K562 (cell line): ENCODE data around the gene SELPLG. TPM values are rescaled to one million over a fixed set of nuclear protein-coding genes. Genes with fewer than 3 reads are reported as not detected.
A peak's percentile ranks its signal among the peaks of the same experiment; 100 is the strongest.

Experiments used
- ATAC-seq: fragments of 200-7000 bp; cut with Tn5 transposase; 3 replicates; pipeline ENCODE4 v1.9.1; 2020; ENCODE audit warnings: moderate library complexity
- BruUV-seq: library from RNA; stranded (reverse); fragments of 400-500 nt; replicated peaks from 2 replicates; lab custom pipeline; 2021; lab: Mats Ljungman, UMichigan
- CTCF ChIA-PET: fragments of 300-600 bp; formaldehyde crosslinking; extraction: SDS; loops from one replicate; lab custom pipeline; 2021; ENCODE audit warnings: low intra/inter-chr PET ratio; lab: Yijun Ruan, JAX
- POLR2A ChIA-PET: fragments of 300-600, 350-650 bp; sonication (Branson Sonifier 250); formaldehyde crosslinking; extraction: SDS; loops from one replicate; lab custom pipeline; 2021; ENCODE audit warnings: antibody characterized with exemption, inconsistent platforms; lab: Yijun Ruan, JAX
- DNase-seq, 4 experiments: peaks; one replicate each; pipeline versions ENCODE4 v3.0.0 to v3.0.0-alpha.2; 2011 to 2018; ENCODE audit warnings: low spot score in 3 of 4, mixed read lengths in 3 of 4; ENCODE audit errors: extremely low read depth in 1 of 4
- FAIRE-seq: peaks from 2 replicates; lab custom pipeline; 2011; peaks lifted over from hg19 to GRCh38; lab: Jason Lieb, UNC
- H2AFZ ChIP-seq: 2 replicates; pipeline ENCODE4 v1.6.0; 2011; ENCODE audit warnings: low read depth, low read length, control low read depth, inconsistent platforms
- H3K27ac ChIP-seq: fragments of 200-600 bp; 3 replicates; pipeline ENCODE4 v1.8.0; 2011; ENCODE audit warnings: low read depth, mild to moderate bottlenecking, control low read depth, inconsistent platforms, low read length, moderate library complexity, mixed read lengths; ENCODE audit errors: extremely low read depth
- H3K27me3 ChIP-seq, 2 experiments: fragments of 300-600 bp in 1 of 2; 2 replicates in 1 of 2; 3 replicates in 1 of 2; pipeline versions ENCODE4 v1.6.0 to v1.8.0; 2011; ENCODE audit warnings: inconsistent platforms in 2 of 2, low read length in 2 of 2, mild to moderate bottlenecking in 1 of 2, mixed read lengths in 1 of 2, moderate library complexity in 1 of 2; ENCODE audit not compliant: control insufficient read depth in 2 of 2, insufficient read depth in 2 of 2
- H3K36me3 ChIP-seq: fragments of 300-600 bp; 3 replicates; pipeline ENCODE4 v1.8.0; 2011; ENCODE audit warnings: mild to moderate bottlenecking, low read length, inconsistent platforms; ENCODE audit not compliant: control insufficient read depth, insufficient read depth
- H3K4me1 ChIP-seq, 2 experiments: fragments of 200-600 bp in 1 of 2; replicated peaks in 1 of 2; 2 replicates in 1 of 2; 3 replicates in 1 of 2; pipeline versions ENCODE4 v1.5.1 to v1.8.0; 2011; ENCODE audit warnings: inconsistent platforms in 2 of 2, low read length in 2 of 2, mild to moderate bottlenecking in 1 of 2, mixed read lengths in 1 of 2, moderate library complexity in 1 of 2; ENCODE audit not compliant: control insufficient read depth in 2 of 2, insufficient read depth in 2 of 2
- H3K4me2 ChIP-seq: 2 replicates; pipeline ENCODE4 v1.6.1; 2011; ENCODE audit warnings: low read length, control low read depth, inconsistent platforms, mixed read lengths; ENCODE audit not compliant: insufficient read depth
- H3K4me3 ChIP-seq: fragments of 200-600 bp; sonication (generic), shearing (Covaris generic); 2 replicates; pipeline ENCODE4 v1.5.1; 2016; ENCODE audit warnings: control low read depth, inconsistent platforms
- H3K79me2 ChIP-seq: fragments of 200-600 bp; 3 replicates; pipeline ENCODE4 v1.8.0; 2011; ENCODE audit warnings: low read length, inconsistent platforms; ENCODE audit not compliant: control insufficient read depth, insufficient read depth
- H3K9ac ChIP-seq, 2 experiments: 2 replicates each; pipeline versions ENCODE4 v1.6.0 to v1.6.1; 2011; ENCODE audit warnings: low read depth in 2 of 2, low read length in 2 of 2, control low read depth in 1 of 2, inconsistent platforms in 1 of 2, mild to moderate bottlenecking in 1 of 2, mixed read lengths in 1 of 2; ENCODE audit not compliant: insufficient read depth in 1 of 2
- H3K9me1 ChIP-seq: one replicate; pipeline ENCODE4 v1.6.0; 2011; ENCODE audit warnings: inconsistent platforms, mild to moderate bottlenecking, low read length, moderate library complexity; ENCODE audit not compliant: control insufficient read depth, insufficient read depth
- H3K9me3 ChIP-seq: replicated peaks from 2 replicates; pipeline ENCODE4 v1.5.1; 2011; ENCODE audit warnings: low read depth, low read length, inconsistent platforms; ENCODE audit not compliant: control insufficient read depth, insufficient read depth
- H4K20me1 ChIP-seq: replicated peaks from 2 replicates; pipeline ENCODE4 v1.6.1; 2011; ENCODE audit warnings: low read length, inconsistent platforms, mixed read lengths; ENCODE audit not compliant: control insufficient read depth, insufficient read depth
- BRD9 ChIP-seq: fragments of 450-650 bp; IDR thresholded peaks from 2 replicates; pipeline ENCODE4 v1.6.1; 2018; ENCODE audit warnings: low read depth; ENCODE audit not compliant: partially characterized antibody
- CBFB ChIP-seq: sonication (generic); formaldehyde crosslinking; IDR thresholded peaks from 2 replicates; pipeline ENCODE4 v1.4.0; 2020; ENCODE audit warnings: mild to moderate bottlenecking, missing genetic modification reagents
- CC2D1A ChIP-seq: fragments of 450-650 bp; IDR thresholded peaks from 2 replicates; pipeline ENCODE4 v1.6.1; 2017; ENCODE audit warnings: mild to moderate bottlenecking
- CCAR2 ChIP-seq: fragments of 200-400 bp; formaldehyde crosslinking; IDR thresholded peaks from 2 replicates; pipeline ENCODE4 v1.6.1; 2017; ENCODE audit warnings: mild to moderate bottlenecking, low read depth, low read length
- COPS2 ChIP-seq: fragments of 450-650 bp; conservative IDR thresholded peaks from 2 replicates; pipeline ENCODE4 v1.6.1; 2016; ENCODE audit warnings: mild to moderate bottlenecking, moderate library complexity
- HDAC2 ChIP-seq: fragments of 450-650 bp; IDR thresholded peaks from 2 replicates; pipeline ENCODE4 v1.6.1; 2016; ENCODE audit warnings: mild to moderate bottlenecking
- HLTF ChIP-seq: fragments of 450-650 bp; IDR thresholded peaks from 2 replicates; pipeline ENCODE4 v1.6.1; 2016
- KLF16 ChIP-seq: IDR thresholded peaks from 2 replicates; pipeline ENCODE4 v1.6.1; 2016; ENCODE audit warnings: antibody characterized with exemption
- MEIS2 ChIP-seq: fragments of 450-650 bp; IDR thresholded peaks from 2 replicates; pipeline ENCODE4 v1.6.1; 2014; ENCODE audit warnings: mild to moderate bottlenecking; ENCODE audit not compliant: partially characterized antibody
- NFYB ChIP-seq: IDR thresholded peaks from 2 replicates; pipeline ENCODE4 v1.6.1; 2011; ENCODE audit warnings: mild to moderate bottlenecking, moderate library complexity; ENCODE audit not compliant: insufficient read length; ENCODE audit errors: extremely low read depth
- PHF20 ChIP-seq: fragments of 450-650 bp; IDR thresholded peaks from 2 replicates; pipeline ENCODE4 v1.6.1; 2018; ENCODE audit not compliant: partially characterized antibody
- SMARCB1 ChIP-seq: IDR thresholded peaks from 2 replicates; pipeline ENCODE4 v1.6.1; 2011; ENCODE audit warnings: improper control_type of control experiment, low read depth; ENCODE audit not compliant: insufficient read length
- TOE1 ChIP-seq, 2 experiments: fragments of 450-650 bp in 1 of 2; sonication (generic) in 1 of 2; formaldehyde crosslinking in 1 of 2; IDR thresholded peaks; 2 replicates each; pipeline versions ENCODE4 v1.7.1 to v1.8.0; 2016 to 2022; ENCODE audit warnings: borderline replicate concordance in 2 of 2, mild to moderate bottlenecking in 2 of 2, antibody characterized with exemption in 1 of 2, inconsistent platforms in 1 of 2, low read depth in 1 of 2, missing genetic modification reagents in 1 of 2, moderate library complexity in 1 of 2
- ZBTB1 ChIP-seq: sonication (generic); formaldehyde crosslinking; IDR thresholded peaks from 2 replicates; pipeline ENCODE4 v1.8.1; 2023; ENCODE audit warnings: missing genetic modification reagents, low read depth, mild to moderate bottlenecking, borderline replicate concordance
- ZSCAN29 ChIP-seq: fragments of 450-650 bp; IDR thresholded peaks from 2 replicates; pipeline ENCODE4 v1.6.1; 2017
- WGBS: fragments of 100-300 bp; shearing (Covaris generic); methylation state at CpG from one replicate; pipeline ENCODE4 v1.1.6; 2016; ENCODE audit warnings: low coverage, mixed read lengths; ENCODE audit not compliant: insufficient coverage; ENCODE audit errors: missing lambda C conversion rate; 5-methylcytosine and 5-hydroxymethylcytosine counted together
- in situ Hi-C: fragments of 300-500 bp; cut with MboI; formaldehyde crosslinking; loops from 4 replicates; pipeline ENCODE4 v1.15.0; 2018; ENCODE audit warnings: inconsistent platforms, mixed read lengths
- intact Hi-C: fragments of 100-400 bp; cut with micrococcal nuclease; formaldehyde crosslinking; loops from 2 replicates; pipeline ENCODE4 v1.14.2; 2022
- polyA plus RNA-seq, 8 experiments: library from polyadenylated mRNA; depleted of rRNA in 4 of 8; stranded (reverse) in 5 of 8; unstranded in 3 of 8; fragments of >200 nt; fragmentation: Nextera tagmentation in 2 of 8; fragmentation: Illumina TruSeq in 1 of 8; extraction: Ambion mirVana in 2 of 8; extraction: Trizol in 1 of 8; gene quantifications; 2 replicates each; pipeline versions ENCODE4 v1.2.1 to v1.2.3, GENCODE V29; 2011 to 2014; ENCODE audit warnings: inconsistent platforms in 1 of 8, missing spikeins in 1 of 8
- total RNA-seq, 7 experiments: library from RNA; depleted of rRNA in 6 of 7; stranded (reverse); fragments of >200 nt in 6 of 7; fragmentation: Illumina TruSeq in 2 of 7; extraction: Trizol in 2 of 7; gene quantifications; 2 replicates each; pipeline versions ENCODE4 v1.2.1 to v1.2.3, GENCODE V29; 2011 to 2021; ENCODE audit warnings: low replicate concordance in 1 of 7
- TF ChIP-seq, protein P1 (sequence below): fragments of 450-650 bp; formaldehyde crosslinking; conservative IDR thresholded peaks from 2 replicates; pipeline ENCODE4 v1.4.0; 2022; ENCODE audit warnings: mild to moderate bottlenecking, missing genetic modification characterization
- TF ChIP-seq, protein P2 (sequence below): sonication (generic); IDR thresholded peaks from 2 replicates; pipeline ENCODE4 v1.6.1; 2016
- TF ChIP-seq, protein P3 (sequence below), 2 experiments: fragments of 450-650 bp; IDR thresholded peaks; 2 replicates each; pipeline ENCODE4 v1.6.1; 2016

The SELPLG gene
- total and polyA plus RNA-seq, 9 of the 15 experiments (the other 6 are each of a cell fraction or from before 2014, with no cell fraction given): 0.22 to 10.2 (median 1.7) TPM

DNA sequence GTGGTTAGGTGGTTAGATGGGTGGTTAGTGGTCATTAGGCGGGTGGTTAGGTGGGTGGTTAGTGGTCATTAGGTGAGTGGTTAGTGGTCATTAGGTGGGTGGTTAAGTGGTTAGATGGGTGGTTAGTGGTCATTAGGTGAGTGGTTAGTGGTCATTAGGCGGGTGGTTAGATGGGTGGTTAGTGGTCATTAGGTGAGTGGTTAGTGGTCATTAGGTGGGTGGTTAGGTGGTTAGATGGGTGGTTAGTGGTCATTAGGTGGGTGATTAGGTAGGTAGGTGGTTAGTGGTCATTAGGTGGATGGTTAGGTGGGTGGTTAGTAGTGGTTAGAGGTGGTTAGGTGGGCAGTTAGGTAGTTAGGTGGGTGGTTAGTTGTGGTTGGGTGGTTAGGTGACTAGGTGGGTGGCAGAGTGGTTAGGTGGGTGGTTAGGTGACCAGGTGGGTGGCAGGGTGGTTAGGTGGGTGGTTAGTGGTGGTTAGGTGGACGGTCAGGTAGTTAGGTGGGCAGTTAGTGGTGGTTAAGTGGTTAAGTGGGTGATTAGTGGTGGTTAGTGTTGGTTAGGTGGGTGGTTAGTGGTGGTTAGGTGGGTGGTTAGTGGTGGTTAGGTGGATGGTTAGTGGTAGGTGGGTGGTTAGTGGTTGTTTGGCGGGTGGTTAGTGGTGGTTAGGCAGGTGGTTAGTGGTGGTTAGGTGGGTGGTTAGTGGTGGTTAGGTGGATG lies 27.8 kb downstream of the SELPLG start:
- H4K20me1 ChIP-seq: no peaks in the 10 kb centered on the region
- ATAC-seq (no peak), FAIRE-seq (no peak), DNase-seq (no peak)
- H3K9me3 ChIP-seq: no peaks in the 10 kb centered on the region
- no peaks in the 10 kb centered on the region for H3K36me3 ChIP-seq
- POLR2A ChIA-PET: no interaction called here
- 40% methylated on average over 3 of the region's 4 CpGs for WGBS
- no peak overlapping the region for H3K4me3 ChIP-seq
- no peaks in the 10 kb centered on the region for H3K79me2 ChIP-seq
- no peaks in the 10 kb centered on the region for H3K27me3 ChIP-seq
- BruUV-seq: no TSS peak
- intact Hi-C loops: no loop called here
- H3K4me1 ChIP-seq: peaks cover 9 to 16% of the 10 kb centered on the region in 2 experiments
- H3K27ac ChIP-seq: no peak overlapping the region
- CTCF ChIA-PET: no interaction called here
- no peak overlapping the region for H3K9ac ChIP-seq
- no peaks in the 10 kb centered on the region for H3K9me1 ChIP-seq
- in situ Hi-C loops: no loop called here
- no peak overlapping the region for H3K4me2 ChIP-seq
- H2AFZ ChIP-seq: no peak overlapping the region
- TF ChIP-seq SMARCB1 (no peak), NFYB (no peak), CBFB (no peak), BRD9 (peak; percentile 99), KLF16 (no peak), ZBTB1 (CRISPR knock-in tag) (peak; percentile 60; the same call in 1 of the 2 replicates), MEIS2 (peak; percentile 56), CCAR2 (no peak), HLTF (peak; percentile 88), COPS2 (no peak), PHF20 (peak; percentile 18), HDAC2 (no peak), TOE1 (IDR thresholded peaks at IDR 0.05; ENCODE audit: borderline replicate concordance) (peak; percentile 82), TOE1 (CRISPR knock-in tag; IDR thresholded peaks at IDR 0.05; ENCODE audit: borderline replicate concordance, low read depth) (no peak), CC2D1A (peak; percentile 30; the same call in 1 of the 2 replicates), ZSCAN29 (no peak)
- TF ChIP-seq, protein P1, sequence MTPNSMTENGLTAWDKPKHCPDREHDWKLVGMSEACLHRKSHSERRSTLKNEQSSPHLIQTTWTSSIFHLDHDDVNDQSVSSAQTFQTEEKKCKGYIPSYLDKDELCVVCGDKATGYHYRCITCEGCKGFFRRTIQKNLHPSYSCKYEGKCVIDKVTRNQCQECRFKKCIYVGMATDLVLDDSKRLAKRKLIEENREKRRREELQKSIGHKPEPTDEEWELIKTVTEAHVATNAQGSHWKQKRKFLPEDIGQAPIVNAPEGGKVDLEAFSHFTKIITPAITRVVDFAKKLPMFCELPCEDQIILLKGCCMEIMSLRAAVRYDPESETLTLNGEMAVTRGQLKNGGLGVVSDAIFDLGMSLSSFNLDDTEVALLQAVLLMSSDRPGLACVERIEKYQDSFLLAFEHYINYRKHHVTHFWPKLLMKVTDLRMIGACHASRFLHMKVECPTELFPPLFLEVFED (CRISPR knock-in tag): 0 out of 2 replicates have a peak, but pooled peaks have one; percentile 6
- TF ChIP-seq, protein P2, sequence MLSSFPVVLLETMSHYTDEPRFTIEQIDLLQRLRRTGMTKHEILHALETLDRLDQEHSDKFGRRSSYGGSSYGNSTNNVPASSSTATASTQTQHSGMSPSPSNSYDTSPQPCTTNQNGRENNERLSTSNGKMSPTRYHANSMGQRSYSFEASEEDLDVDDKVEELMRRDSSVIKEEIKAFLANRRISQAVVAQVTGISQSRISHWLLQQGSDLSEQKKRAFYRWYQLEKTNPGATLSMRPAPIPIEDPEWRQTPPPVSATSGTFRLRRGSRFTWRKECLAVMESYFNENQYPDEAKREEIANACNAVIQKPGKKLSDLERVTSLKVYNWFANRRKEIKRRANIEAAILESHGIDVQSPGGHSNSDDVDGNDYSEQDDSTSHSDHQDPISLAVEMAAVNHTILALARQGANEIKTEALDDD: peak; percentile 99
- TF ChIP-seq, protein P3, sequence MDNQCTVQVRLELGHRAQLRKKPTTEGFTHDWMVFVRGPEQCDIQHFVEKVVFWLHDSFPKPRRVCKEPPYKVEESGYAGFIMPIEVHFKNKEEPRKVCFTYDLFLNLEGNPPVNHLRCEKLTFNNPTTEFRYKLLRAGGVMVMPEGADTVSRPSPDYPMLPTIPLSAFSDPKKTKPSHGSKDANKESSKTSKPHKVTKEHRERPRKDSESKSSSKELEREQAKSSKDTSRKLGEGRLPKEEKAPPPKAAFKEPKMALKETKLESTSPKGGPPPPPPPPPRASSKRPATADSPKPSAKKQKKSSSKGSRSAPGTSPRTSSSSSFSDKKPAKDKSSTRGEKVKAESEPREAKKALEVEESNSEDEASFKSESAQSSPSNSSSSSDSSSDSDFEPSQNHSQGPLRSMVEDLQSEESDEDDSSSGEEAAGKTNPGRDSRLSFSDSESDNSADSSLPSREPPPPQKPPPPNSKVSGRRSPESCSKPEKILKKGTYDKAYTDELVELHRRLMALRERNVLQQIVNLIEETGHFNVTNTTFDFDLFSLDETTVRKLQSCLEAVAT (IDR thresholded peaks at IDR 0.05): 0 out of 4 replicates have a peak, but pooled peaks of 1 of the 2 experiments have one; percentile 11
